Muscle of arm (tissue), 12 donors: ENCODE data around the gene EIF3F. TPM values are rescaled to one million over a fixed set of nuclear protein-coding genes. Genes with fewer than 3 reads are reported as not detected.
A peak's percentile ranks its signal among the peaks of the same experiment; 100 is the strongest.
"Not testable (repeated sequence)": the region's sequence is repeated elsewhere in the genome, so short reads cannot be mapped to it uniquely, and the experiment has no call there.

Source experiments
- DNase-seq: peaks from one replicate; pipeline ENCODE4 v3.0.0-alpha.2; 2013
- polyA plus RNA-seq, 12 donors: library from polyadenylated mRNA; unstranded; fragments of 120-200 nt; gene quantifications; one replicate each; pipeline ENCODE4 v1.2.1, GENCODE V29; 2013; ENCODE audit not compliant: insufficient read length in 12 of 12

EIF3F gene
- polyA plus RNA-seq, 12 donors: 224 to 613 (median 377) TPM

DNA sequence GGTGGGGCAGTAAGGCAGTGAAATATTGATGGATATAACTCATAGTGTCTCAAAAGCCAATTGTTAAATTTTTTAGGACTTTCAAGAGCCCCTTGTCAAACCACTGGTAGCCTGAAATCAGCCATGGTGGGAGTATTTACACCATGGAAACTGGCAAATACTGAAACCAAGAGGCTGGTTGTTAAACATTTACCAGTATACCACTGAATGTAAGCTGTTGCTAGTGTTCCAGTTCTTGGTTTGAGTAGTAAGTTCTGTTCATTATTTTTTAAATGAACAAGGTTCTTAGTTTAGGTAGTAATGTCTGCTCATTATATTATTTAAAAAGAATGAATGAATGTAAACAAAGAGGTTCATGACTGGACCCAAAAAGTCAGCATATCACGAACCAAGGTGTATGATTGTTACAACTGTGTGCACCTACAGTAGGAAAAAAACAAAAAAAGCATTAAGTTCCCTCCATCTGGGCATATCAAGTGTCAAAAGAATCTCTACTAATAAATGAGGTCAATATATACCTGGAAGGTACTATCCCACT, 4.5 kb upstream of the EIF3F start:
- DNase-seq: no peak

DNA sequence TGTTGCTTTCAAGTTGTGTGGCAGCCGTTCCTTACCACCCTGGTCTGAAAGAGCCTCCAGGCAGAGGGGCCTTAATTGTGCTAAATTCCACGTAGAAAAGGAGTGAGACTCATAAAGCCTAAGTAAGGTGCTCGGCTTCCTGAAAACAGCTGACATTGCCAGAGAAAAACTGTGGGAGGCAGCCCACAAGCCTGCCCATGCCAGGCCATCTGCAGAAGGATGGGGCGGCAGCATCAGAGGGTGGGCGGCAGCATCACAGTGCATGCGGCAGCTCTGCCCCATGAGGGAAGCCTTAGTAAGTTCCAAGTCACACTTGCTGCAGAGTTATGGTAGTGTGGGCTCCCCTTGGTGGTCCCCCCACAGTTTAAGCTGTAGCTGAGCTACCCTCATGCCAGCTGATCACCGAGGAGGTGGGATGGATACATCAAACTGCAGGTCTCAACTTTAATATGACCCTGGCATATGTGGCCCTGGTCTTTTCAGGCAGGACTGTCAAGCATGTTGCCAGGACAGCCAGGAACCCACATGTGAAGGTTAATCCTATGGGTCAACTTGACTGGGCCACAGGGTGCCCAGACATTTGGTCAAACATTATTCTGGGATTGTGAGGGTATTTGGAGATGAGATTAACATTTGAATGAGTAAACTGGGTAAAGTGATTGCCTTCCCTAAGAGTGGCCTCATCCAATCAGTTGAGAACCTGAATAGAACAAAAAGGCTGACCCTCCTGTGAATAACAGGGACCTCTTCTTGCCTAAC, 3.1 kb upstream of the EIF3F start:
- no peak for DNase-seq

DNA sequence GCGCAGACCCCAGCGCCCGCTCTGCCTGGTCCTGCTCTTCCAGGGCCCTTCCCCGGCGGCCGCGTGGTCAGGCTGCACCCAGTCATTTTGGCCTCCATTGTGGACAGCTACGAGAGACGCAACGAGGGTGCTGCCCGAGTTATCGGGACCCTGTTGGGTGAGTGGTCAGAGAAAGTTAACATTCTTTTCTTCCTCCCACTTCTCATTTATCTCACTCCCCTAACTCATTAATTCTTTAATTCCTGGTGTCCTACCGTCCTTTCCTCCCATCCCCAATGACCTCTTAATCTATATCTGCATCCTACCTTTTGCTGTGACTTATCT, 385 bp downstream of the EIF3F start:
- not testable (repeated sequence) for DNase-seq

DNA sequence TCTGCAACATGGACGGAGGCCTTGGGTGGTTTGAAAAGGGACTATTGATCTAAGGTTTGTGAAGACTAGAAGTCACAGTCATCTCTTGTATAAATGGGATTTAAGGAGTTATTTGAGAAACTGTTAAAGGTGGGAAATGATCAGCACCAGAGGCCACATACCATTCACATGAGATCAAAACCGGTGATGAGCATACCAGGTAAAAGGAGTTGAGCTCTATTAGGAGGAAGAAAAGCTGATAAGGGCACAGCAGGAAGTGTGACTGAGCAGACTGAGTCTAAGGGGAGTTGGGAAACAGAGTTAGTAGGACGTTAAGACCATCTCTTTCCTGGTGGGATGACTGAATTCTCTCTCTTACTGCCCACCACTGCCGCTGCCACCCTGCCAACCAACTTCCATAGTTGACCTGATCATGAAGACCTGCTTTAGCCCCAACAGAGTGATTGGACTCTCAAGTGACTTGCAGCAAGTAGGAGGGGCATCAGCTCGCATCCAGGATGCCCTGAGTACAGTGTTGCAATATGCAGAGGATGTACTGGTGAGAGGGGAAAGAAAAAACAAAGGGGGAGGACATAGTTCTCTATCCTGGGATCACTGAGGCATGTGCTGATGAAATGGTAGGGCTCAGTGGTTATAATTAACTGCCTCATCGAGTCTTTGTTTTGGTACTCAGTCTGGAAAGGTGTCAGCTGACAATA, 7.6 kb downstream of the EIF3F start:
- DNase-seq: no peak

DNA sequence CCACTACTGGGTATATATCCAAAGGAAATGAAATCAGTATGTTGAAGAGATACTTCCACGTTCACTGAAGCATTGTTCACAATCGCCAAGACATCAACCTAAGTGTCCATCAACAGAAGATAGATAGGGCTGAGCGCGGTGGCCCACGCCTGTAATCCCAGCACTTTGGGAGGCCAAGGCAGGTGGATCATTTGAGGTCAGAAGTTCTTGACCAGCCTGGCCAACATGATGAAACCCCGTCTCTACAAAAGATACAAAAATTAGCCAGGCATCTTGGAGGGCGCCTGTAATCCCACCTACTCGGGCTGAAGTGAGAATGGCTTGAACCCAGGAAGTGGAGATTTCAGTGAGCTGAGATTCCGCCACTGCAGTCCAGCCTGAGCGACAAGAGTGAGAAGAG, 12.7 kb downstream of the EIF3F start:
- DNase-seq: no peak

DNA sequence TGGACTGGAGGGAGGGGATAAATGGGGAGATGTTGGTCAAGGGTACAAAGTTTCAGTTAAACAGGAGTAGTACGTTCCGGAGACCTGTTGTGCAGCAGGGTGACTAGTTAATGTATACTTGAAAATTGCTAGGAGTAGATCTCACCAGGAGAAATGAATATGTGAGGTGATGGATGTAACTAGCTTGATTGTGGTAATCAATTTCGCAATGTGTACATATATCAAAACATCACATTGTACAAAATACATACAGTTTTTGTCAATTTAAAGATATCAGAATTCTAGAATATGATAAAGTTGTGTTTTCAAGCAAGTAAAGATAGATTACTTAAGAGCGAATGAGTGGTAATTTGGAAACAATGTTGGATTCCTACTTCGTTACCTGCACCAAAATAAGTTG, 13.3 kb downstream of the EIF3F start:
- DNase-seq: no peak

DNA sequence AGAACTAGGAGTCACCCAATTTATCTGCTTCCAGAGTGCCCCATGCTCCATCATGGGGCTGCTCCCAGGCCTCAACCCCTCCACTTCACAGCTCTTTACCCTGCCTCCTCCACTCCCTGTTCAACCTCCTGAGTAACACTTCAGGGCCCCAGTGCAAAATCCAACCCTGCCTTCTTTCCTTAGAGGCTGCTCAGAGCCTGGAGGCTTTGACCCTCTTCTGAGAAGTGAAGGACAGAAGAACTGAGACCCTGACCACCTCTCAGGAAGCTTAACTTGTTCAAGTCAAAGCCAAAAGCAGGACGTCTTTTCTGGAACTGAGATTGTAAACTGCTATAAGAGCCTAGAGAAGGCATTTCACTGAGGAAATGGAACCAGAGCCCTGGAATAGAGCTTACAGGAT, 15.5 kb downstream of the EIF3F start:
- no peak for DNase-seq

DNA sequence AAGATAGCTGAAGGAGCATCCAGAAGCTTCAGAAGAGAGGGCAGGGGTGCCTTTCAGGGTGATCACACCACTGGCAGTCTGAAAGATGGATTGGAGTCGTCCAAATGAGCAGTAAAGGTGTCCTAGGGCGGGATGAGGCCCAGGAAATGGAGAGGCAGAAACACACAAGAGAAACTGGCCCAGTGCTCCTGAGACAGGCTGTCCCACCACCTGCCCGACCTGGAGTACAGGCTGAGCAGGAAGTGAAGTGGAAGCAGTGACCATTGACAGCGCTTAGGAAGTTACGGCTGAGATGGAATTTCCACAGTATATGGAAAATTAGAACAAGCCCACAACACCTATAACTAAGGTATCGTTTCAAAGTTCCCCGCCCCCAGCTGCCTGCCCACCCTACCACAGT, 16.1 kb downstream of the EIF3F start:
- no peak for DNase-seq

DNA sequence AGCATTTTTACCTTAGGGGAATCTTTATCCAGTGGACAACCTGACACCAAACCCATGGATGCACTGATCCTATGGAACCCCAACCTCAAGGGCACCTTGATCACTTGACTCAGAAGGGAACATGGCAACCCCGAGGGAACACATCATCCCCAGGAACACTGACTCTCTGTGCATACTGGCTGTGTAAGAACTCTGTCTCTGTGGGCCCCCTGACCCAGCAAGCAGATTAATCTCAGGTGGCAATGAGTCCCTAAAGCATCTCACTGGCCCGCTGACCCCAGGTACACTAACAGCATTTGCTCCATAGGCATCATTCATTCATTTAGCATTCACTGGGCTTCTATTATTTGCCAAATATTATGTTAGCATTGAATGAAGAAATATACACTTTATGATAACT, 16.9 kb downstream of the EIF3F start:
- DNase-seq: no peak

DNA sequence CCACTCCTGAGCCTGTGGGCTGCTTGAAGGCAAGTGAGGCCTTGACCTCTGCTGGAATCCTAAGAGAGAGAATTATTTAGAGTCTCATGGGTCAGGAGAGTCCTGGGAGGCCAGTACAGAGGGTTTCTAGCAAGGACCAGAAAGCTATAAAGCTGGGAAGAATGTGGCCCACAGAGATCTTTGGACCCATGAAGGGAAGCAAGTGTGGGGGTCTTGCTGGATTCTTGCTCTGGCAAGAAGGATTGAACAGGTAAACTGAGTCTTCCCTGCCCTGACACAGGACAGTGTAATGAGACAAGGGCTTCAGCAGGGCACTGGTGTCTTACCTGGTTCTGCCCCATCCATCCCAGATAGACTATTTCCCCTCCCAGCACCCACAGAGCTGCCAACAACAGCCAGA, 18.4 kb downstream of the EIF3F start:
- no peak for DNase-seq

DNA sequence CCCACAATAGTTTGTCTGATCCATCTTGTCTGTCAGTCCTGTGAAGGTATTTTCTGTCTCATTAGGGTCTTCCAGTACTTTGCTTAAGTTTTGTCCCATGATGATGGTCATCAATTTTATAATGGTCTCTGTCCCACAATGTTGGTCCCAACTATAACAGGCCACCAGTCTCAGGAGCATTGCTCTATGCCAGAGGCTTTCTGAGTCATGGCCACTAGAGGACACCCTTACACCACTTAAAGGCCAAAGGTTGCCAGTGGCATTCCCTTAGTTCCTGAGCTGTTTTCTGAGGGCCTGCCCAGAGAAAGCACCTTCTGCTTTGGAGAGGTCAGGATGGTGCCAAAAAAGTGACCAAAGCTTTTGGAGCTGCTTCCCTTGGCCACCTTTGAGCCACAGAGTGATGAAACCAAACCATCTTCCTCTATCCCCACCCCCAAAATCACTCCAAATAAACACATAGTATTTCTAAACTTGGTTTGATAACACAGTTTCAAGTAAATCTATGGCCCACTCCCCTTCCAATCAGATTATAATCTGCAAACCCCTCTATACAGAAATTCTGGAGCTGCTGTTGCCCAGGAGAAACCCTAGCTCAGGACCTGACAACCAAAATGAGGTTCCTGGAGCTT, 19.3 kb downstream of the EIF3F start:
- peak; percentile 52 for DNase-seq

DNA sequence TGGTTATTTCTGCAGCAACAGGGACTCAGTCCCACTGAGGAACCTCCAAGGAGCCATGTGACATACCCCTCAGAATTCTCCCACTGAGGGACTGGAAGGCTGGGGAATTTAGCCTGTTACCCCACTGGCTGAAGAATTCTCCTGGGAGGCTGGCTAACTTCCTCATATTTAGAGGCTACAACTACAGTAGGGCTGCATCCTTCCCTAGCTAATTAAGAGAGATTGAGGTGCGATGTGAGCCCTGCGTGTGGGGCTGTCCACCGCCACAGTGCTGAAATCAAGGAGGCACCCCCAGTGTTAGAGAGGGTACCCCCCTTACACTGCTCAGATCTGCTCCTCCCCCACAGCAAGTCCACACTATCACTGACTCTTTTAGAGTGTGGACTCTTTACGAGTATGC, 21.1 kb downstream of the EIF3F start:
- DNase-seq: no peak

DNA sequence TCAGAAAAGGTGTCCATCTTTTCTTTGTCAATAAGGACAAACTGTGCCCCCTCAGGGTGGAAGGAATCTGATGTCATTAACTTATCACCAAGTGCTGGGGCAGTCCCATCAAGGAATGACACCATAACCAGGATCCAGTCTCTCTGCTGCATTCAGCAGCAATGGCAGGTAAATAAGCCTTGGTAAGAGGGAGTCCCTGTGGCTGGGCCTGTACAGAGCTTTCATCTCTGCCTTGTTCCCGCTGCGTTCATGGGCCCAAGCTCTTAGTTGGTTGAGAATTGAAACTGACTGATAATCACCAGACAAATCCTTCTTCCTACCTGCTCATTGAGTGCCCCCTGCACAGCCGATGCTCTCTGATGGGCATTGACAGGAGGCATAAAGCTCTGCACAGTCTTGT, 22.7 kb downstream of the EIF3F start:
- DNase-seq: no peak

DNA sequence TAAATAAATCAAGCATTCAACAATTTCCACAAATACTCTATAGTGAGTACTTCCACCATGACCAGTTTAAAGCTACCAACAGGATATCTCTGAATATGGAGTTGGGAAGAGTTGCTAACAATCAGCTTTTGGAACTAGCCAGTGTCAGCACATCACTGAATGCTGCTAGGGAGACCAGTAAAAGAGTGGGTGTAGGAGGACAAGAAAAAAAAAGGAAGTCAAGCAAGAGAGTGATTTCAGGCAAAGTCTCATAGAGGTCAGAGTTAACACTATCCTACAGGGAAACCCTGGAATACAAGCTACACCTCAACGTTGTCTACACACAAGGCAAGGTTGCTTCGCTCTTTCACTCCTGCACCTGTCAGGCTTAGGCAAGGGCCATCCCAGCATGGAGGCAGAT, 24.2 kb downstream of the EIF3F start:
- no peak for DNase-seq

DNA sequence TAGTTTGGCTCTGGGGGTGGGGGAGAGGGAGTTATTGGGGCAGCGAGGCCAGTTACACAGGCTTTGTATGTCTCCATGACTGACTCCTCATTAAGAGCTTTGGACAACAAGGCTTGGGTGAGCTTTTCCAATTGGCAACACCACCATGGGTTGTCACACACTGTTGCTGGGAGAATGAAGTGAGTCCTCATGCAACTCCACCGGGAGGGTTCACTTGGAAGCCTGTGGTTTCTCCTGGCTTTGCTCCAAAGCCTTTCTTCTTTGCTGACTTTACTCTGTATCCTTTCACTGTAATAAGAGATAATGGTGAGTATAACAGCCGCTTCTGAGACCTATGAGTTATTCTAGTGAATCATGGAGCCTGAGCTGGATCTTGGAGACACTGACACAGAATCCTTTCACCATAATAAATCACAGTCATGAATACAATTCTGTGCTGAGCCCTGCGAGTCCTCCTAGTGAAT, 24.9 kb downstream of the EIF3F start:
- DNase-seq: no peak

DNA sequence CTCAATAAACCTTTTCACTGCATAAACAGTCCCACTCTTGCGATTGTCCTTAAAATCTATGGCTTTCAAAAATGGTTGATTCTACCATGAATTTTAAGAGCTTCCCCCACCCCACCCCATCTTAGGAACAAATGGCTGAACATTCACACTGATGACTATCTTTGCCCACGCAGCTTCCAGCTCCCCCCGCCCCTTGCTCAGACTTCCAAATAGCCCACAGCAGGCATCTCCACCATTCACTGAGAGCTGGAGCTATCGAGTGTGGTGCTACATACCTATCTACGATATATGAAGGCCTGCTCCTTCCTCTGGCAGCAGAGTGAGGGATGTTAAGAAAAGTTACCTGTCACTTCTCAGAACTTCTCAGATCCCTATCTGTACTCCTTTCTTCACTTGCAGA, 26.7 kb downstream of the EIF3F start:
- no peak for DNase-seq

DNA sequence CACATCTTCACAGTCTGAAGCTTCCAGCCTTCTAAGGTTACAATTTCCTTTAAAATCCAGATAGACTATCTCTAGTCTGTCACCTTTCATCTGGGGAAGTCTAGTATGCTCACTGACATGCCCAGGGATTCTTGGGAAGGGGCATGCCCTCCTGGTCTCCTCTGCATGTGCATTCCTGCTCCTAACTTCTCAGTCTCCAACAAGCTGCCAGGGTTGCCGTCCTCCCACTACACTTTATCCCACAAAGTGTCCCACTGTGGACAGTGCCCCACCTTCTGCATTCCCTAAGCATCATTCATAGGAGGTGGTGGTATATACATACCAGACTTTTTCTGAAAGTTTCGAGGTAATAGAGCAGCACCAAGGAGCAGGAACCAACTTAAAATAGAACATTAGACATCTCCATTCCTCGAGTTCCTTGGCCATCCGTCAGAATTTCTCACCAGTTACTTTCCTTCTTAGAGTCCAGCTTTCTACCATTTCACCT, 28.7 kb downstream of the EIF3F start:
- no peak for DNase-seq

DNA sequence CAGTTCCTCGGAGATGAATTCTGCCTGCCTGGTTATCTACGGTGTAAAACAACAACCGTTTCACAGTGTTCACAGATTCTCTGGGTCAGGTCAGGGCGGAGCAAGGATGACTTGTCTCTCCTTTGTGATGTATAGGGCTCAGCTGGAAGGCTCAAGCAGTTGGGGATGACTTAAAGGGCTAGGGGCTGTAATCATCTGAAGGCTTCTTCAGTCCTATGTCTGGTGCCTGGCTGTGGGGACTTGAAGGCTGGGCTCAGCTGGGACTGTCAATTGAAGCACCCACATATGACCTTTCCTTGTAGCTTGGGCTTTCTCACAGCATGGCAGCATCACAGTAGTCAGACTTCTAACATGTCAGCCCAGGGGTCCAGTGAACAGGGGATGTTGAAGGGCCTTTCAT, 29.3 kb downstream of the EIF3F start:
- DNase-seq: no peak

DNA sequence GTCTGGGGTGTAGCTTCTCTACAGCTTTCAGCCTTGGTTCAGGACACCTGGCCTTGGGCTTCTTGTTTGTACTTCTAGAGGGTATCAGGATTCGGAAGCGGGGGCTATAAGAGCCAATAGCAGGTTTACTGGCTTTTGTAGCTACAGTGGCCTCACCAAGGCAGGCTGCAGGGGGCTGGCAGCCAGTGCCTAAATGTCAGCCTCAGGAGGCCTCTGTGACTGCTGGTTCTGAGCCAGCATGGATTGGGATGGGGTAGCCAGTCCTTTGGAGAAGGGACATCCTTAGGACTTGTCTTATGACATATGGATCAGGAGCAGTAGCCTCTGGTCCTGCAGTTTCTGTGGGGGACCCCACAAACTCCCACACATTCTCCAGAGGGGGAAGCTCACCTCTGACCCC, 29.9 kb downstream of the EIF3F start:
- DNase-seq: no peak

DNA sequence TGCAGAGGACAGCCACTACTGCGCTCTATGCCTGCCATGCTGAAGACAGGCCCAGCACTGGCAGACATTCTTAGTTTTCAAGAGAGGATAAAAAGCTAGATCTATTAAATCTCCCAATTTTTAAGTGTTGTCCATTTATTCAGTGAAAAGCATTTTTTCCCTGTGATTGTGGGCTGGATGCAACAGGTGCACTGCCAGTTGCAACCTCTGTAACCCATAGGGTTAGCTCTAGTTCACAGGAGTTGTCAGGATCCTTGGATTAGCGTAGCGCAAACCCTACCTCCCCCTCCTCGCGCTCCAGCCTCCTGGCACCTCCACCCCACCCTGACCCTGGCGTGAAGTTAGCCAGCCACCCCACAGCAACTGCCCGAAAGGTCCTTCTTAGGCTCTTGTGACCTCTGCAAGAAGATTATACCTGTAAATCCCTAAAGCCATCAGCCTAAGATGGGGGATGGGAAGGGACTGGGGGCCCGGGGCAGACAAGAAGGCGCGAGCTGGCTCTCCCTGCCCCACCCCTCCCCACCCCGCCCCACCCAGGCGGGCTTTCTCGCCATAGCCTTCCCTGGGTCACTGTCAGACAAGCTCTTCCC, 30.9 kb downstream of the EIF3F start:
- DNase-seq: no peak

DNA sequence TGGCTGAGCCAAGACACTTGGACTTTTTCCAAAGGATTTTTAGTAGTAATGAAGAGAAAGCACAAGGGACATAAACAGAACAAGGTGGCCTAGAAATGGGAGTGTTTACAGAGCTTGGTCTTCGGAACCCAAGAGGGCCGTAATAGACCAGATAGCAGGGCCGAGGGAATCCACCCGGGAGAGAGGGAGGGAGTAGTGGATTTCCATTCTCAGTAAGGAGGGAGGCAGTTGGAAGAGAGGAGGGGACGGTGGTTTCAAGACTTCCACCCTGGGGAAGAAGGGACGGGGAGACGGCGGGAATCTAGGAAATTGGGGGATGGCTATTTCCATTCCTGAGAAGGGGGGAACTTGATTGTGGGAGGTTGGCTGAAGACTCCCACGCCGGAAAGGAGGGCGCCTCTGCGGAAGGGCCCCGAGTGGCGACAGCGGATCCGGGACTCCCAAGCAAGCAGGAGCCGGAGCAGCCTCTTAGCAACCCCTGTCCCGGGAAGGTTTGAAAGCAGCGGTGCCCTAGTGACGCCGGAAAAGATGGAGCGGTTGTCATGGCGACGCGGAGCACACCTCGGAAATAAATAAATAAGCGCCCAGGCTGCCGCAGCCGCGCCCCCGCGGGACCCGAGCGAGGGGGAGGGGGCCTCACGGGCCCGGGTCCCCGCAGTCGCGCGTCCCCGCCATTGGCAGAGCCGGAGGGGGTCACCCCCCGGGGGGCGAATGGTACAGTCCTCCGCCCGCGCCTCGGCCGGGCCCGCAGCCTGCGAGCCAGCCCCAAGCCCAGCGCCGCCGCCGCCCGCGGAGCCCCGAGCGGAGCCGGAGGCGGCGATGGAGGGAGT, 31.6 kb downstream of the EIF3F start:
- peak; percentile 61 for DNase-seq
